HUES64 (cell line): ENCODE data around the gene DRAM1.
"Not testable (repeated sequence)": the region's sequence is repeated elsewhere in the genome, so short reads cannot be mapped to it uniquely, and the experiment has no call there.

Experiments
- H3K27ac ChIP-seq: 2 replicates; pipeline ENCODE4 v1.7.0; 2013; ENCODE audit warnings: low read depth, low read length, inconsistent platforms
- H3K27me3 ChIP-seq: 2 replicates; pipeline ENCODE4 v1.6.1; 2013; ENCODE audit warnings: mild to moderate bottlenecking, low read length; ENCODE audit not compliant: insufficient read depth
- H3K36me3 ChIP-seq: 2 replicates; pipeline ENCODE4 v1.6.1; 2013; ENCODE audit warnings: mild to moderate bottlenecking, low read length; ENCODE audit not compliant: insufficient read depth
- H3K4me1 ChIP-seq: 2 replicates; pipeline ENCODE4 v1.6.1; 2013; ENCODE audit warnings: mild to moderate bottlenecking, low read length, moderate library complexity; ENCODE audit not compliant: insufficient read depth
- H3K4me3 ChIP-seq: 2 replicates; pipeline ENCODE4 v1.5.1; 2013; ENCODE audit warnings: mild to moderate bottlenecking, low read length, moderate library complexity
- H3K9ac ChIP-seq: 2 replicates; pipeline ENCODE4 v1.6.1; 2013; ENCODE audit warnings: mild to moderate bottlenecking, low read depth, low read length
- H3K9me3 ChIP-seq: 2 replicates; pipeline ENCODE4 v1.6.1; 2013; ENCODE audit warnings: low read depth, low read length; ENCODE audit not compliant: insufficient read depth
- WGBS: fragments of 150-250, 120-280 bp; methylation state at CpG from one replicate; pipeline ENCODE4 v1.1.7; 2013; ENCODE audit warnings: missing lambda C conversion rate; 5-methylcytosine and 5-hydroxymethylcytosine counted together

Gene DRAM1

DNA sequence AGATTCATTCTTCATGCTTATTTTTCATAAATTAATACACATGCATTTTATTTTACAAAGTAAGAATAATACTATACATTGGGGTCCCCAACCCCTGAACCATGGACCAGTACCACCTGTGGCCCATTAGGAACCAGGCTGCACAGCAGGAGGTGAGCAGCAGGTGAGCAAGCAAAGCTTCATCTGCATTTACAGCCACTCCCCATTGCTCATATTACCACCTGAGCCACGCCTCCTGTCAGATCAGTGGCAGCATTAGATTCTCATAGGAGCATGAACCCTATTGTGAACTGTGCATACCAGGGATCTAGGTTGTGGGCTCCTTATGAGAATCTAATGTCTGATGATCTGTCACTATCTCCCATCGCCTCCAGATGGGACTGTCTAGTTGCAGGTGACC lies 15.7 kb upstream of the DRAM1 start:
- not testable (repeated sequence) for H3K36me3 ChIP-seq, H3K9ac ChIP-seq, H3K4me1 ChIP-seq, H3K27ac ChIP-seq, H3K4me3 ChIP-seq, H3K9me3 ChIP-seq, H3K27me3 ChIP-seq
- 90% methylated on average over 2 of the region's 2 CpGs for WGBS

DNA sequence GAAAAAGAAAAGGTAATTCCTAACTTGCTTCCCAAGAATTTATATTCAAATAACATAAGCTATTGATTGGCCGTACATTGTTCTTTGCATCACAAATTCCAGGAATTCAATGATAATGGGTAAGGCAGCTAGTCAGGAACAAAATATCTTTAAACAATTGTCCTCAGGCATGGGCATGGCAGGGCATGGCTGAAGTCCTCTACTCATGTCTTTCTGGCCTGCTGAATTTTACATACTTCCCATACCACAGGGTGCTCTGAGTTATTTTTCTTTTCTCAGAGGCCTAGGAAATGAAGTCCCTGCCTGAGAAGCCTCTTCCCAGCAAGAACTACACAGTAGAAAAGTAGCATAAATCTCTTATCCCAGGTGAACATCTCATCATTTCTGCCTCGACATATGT lies 15.1 kb upstream of the DRAM1 start:
- WGBS: 94% methylated on average over 2 of the region's 2 CpGs
- Histone ChIP-seq H3K27ac (no peak overlapping the region), H3K36me3 (no peaks in the 10 kb centered on the region)

DNA sequence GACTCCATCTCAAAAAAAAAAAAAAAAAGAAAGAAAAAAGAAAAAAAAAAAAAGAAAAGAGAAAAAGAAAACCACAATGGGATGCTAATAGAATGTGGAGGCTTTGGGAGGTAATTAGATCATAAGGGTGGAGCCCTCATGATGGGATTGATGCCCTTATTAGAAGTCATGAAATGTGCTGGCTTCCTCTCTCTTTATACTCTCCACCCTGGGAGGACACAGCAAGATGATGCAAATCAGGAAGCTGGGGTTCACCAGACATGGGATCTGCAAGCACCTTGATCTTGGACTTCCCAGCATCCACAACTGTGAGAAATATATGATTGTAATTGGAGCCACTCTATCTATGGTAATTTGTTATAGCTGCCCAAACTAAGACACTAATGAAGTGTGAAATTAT lies 13.4 kb upstream of the DRAM1 start:
- Histone ChIP-seq H3K27ac (no peak overlapping the region), H3K4me3 (no peak overlapping the region), H3K4me1 (no peaks in the 10 kb centered on the region; the same call in 1 of the 2 replicates), H3K36me3 (no peaks in the 10 kb centered on the region), H3K9me3 (no peaks in the 10 kb centered on the region), H3K9ac (no peak overlapping the region), H3K27me3 (no peaks in the 10 kb centered on the region)

More for the DNA sequence above, 15.1 kb upstream of the DRAM1 start:
- no peak overlapping the region for H3K9ac ChIP-seq
- no peak overlapping the region for H3K4me3 ChIP-seq
- no peaks in the 10 kb centered on the region; the same call in 1 of the 2 replicates for H3K4me1 ChIP-seq
- H3K9me3 ChIP-seq: no peaks in the 10 kb centered on the region
- no peaks in the 10 kb centered on the region for H3K27me3 ChIP-seq

DNA sequence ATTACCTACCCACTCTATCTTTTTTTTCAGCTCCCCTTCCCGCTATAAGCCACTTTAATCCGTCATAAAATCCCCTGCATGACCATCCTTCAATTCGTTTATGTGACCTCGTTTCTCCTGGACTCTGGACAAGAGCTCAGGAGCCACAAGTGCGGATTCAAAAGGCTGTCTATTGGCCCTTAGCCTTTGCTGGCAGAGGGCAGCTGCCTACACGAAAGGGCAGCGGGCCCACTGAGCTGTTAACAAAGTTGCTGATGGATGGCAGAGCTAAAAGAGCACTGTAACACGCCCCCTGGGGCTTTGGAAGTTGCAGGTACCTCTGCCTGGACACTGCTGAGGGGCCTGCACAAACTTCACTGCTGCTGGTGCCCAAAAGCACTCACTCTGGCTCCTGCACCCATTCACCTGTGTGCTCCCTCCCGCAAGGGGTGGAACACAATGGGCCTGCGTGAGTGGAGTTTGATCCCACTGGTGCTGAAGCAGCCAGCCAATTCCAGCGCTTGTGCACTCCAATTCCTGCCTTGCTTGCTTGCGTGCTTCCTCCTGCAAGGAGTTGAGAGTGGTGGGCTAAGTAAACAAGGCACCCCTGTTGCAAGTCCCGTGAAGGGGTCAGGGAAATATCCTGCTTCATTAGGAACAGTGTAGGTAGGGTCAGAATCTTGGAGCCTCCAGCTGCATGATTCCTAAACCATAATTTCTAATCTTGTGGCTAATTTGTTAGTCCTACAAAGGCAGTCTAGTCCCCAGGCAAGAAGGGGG lies 10.6 kb upstream of the DRAM1 start:
- H3K27me3 ChIP-seq: no peaks in the 10 kb centered on the region

DNA sequence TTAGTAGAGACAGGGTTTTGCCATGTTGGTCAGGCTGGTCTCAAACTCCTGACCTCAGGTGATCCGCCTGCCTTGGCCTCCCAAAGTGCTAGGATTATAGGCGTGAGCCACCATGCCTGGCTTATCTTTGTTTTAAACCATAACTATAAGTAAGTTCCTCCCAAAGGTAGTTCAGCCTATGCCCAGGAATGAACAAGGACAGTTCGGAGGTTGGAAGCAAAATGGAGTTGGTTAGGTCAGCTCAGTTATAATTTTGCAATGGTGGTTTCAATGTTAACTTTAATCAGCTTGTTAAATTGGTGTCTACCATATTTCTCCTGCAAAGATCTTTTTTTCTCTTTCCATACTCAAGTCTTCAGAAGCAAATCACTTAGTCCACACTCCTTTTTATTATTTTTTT lies 9.8 kb upstream of the DRAM1 start:
- WGBS: 100% methylated on average over 3 of the region's 3 CpGs
- not testable (repeated sequence) for H3K9me3 ChIP-seq, H3K9ac ChIP-seq, H3K27ac ChIP-seq, H3K4me3 ChIP-seq, H3K27me3 ChIP-seq, H3K36me3 ChIP-seq, H3K4me1 ChIP-seq

More for the DNA sequence above, 10.6 kb upstream of the DRAM1 start:
- Histone ChIP-seq H3K27ac (no peak overlapping the region), H3K9ac (no peak overlapping the region), H3K4me1 (no peaks in the 10 kb centered on the region; the same call in 1 of the 2 replicates), H3K9me3 (no peaks in the 10 kb centered on the region), H3K36me3 (no peaks in the 10 kb centered on the region), H3K4me3 (no peak overlapping the region)
- 77% methylated on average over 13 of the region's 13 CpGs for WGBS

DNA sequence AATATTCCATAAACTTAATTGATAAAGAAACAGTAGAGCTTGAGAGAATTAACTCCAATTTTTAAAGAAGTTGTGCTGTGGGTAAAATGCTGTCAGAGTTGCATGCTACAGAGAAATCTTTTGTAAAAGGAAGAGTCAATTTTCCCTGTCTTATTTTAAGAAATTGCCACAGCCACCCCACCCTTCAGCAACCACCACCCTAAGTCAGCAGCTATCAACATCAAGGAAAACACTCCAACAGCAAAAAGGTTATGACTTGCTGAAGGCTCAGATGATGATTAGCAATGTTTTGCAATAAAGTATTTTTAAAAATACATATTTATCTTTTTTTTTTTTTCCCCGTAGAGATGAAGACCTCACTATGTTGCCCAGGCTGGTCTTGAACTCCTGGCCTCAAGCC lies 6.5 kb upstream of the DRAM1 start:
- Histone ChIP-seq H3K27ac (no peak overlapping the region), H3K36me3 (no peaks in the 10 kb centered on the region), H3K4me1 (no peaks in the 10 kb centered on the region; the same call in 1 of the 2 replicates), H3K27me3 (no peaks in the 10 kb centered on the region), H3K4me3 (no peak overlapping the region), H3K9ac (no peak overlapping the region), H3K9me3 (no peaks in the 10 kb centered on the region)
- 91% methylated on average over 1 of the region's 1 CpG for WGBS

DNA sequence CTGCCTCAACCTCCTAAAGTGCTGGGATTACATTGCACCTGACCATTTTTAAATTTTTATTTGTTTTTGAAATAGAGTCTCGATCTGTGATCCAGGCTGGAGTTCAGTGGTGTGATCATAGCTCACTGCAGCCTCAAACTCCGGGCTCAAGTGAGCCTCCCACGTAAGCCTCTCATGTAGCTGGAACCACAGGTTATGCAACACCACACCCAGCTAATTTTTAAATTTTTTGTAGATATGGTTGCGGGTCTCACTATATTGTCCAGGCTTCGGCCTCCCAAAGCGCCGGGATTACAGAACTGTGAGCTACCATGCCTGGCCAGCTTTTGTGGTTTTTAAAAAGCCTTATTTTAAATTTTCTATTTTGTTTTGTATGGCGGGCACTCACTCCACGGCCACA lies 2.2 kb upstream of the DRAM1 start:
- no peaks in the 10 kb centered on the region for H3K4me1 ChIP-seq
- no peaks in the 10 kb centered on the region for H3K9me3 ChIP-seq
- no peak overlapping the region for H3K27ac ChIP-seq
- H3K36me3 ChIP-seq: no peaks in the 10 kb centered on the region
- H3K27me3 ChIP-seq: peaks cover 22% of the 10 kb centered on the region
- no peak overlapping the region for H3K4me3 ChIP-seq
- WGBS: 96% methylated on average over 9 of the region's 9 CpGs
- H3K9ac ChIP-seq: no peak overlapping the region

DNA sequence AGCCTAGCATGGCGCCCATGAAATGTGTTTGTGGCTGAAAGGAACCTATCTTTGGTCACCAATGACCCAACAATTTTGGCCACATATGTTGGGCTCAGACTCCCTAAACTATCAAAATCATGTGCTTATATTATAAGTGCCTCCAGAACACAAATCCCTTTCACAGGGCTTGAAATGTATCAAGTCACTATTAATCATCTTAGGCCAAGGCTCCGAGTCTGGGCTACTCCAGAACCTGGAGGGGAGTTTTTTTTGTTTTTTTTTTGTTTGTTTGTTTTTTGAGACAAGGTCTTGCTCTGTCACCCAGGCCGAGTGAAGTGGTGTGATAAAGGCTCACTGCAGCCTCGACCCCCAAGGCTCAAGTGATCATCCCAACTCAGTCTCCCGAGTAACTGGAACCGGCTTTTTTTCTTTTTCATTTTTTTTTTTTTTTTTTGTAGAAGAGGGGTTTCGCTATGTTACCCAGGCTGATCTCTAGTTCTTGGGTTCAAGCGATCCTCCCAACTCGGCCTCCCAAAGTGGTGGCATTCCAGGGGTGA lies 989 bp upstream of the DRAM1 start:
- H3K4me1 ChIP-seq: no peaks in the 10 kb centered on the region
- H3K9me3 ChIP-seq: no peaks in the 10 kb centered on the region
- H3K9ac ChIP-seq: no peak overlapping the region
- 77% methylated on average over 7 of the region's 9 CpGs for WGBS
- H3K27me3 ChIP-seq: peaks cover 22% of the 10 kb centered on the region
- no peaks in the 10 kb centered on the region for H3K36me3 ChIP-seq
- H3K4me3 ChIP-seq: peak overlapping the region; percentile 84
- H3K27ac ChIP-seq: no peak overlapping the region

DNA sequence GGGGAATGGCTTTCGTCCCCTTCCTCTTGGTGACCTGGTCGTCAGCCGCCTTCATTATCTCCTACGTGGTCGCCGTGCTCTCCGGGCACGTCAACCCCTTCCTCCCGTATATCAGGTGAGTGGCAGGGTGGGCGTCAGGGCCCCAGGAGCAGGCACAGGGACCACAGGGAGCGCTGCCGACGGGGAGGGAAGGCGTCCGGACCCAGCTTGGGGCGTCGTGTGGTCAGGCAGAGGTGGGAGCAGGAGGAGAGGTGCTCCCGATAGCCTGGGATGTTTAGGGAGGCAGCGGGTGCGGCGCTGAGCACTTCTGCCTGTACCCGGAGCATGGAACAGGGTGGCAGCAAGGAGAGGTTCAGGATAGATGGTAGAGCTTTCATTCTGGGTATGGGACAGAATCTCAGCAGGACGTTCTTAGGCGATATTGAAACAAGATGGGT lies 444 bp downstream of the DRAM1 start:
- WGBS: 3% methylated on average over 20 of the region's 24 CpGs
- Histone ChIP-seq H3K9ac (peak overlapping the region; percentile 89), H3K27ac (no peak overlapping the region), H3K9me3 (no peaks in the 10 kb centered on the region), H3K36me3 (no peaks in the 10 kb centered on the region), H3K27me3 (peaks cover 22% of the 10 kb centered on the region), H3K4me3 (peak overlapping the region; percentile 84), H3K4me1 (no peaks in the 10 kb centered on the region)

DNA sequence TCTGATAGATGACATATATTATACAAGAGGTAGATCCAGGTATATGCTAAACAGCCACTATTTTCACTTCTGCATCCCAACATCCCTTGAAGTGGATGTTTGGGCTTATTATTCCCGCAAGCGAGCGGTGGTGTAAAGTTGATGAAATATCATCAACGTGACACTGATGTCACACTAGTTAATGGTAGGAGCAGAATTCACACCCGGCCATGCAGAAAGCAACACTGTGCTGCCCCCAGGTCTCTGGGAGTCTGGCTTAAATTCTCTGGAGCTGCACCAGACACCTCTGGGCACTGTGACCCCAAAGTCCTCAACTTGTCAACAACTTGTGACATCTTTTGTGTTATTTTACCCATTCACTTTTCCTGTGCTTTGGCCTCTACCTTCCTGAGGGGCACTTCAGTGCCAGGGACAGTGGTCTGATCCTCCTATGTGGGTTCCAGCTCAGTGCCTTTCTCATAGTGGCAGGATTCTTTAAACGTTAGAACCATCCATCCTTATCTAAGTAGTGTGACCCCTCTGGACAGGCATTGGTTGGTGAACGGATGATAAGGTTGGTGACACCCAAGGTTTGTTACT lies 952 bp downstream of the DRAM1 start:
- Histone ChIP-seq H3K4me1 (no peaks in the 10 kb centered on the region), H3K27ac (no peak overlapping the region), H3K9me3 (no peaks in the 10 kb centered on the region), H3K36me3 (no peaks in the 10 kb centered on the region), H3K27me3 (peaks cover 22% of the 10 kb centered on the region), H3K9ac (no peak overlapping the region), H3K4me3 (peak overlapping the region; percentile 84)
- WGBS: 66% methylated on average over 7 of the region's 7 CpGs

DNA sequence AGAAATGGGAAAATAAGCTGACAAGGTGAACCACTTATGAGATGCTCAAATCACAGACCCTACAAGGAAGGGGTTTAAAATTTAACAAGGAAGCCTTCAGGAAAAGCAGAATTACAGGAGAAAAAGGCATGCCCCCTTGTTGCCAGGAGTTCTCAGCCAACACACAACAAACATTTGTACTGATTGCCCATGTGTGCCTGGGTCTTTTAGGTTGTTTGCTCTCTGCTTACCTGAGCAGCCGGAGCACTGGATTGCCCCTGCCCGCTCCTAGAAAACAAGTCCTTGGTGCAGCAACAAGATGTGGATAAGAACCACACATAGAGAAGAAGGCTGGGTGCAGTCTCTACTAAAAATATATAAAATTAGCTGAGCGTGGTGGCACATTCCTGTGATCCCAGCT lies 3.4 kb downstream of the DRAM1 start:
- no peak overlapping the region for H3K4me3 ChIP-seq
- no peaks in the 10 kb centered on the region for H3K9me3 ChIP-seq
- no peak overlapping the region for H3K27ac ChIP-seq
- peaks cover 22% of the 10 kb centered on the region for H3K27me3 ChIP-seq
- 98% methylated on average over 3 of the region's 3 CpGs for WGBS
- no peaks in the 10 kb centered on the region for H3K4me1 ChIP-seq
- no peak overlapping the region for H3K9ac ChIP-seq
- H3K36me3 ChIP-seq: no peaks in the 10 kb centered on the region
